T-helper 2 cell treated with Interferon-gamma antibody and Interleukin-4, amounts not matched to agents 5 μg/mL and 100 μg/mL, for 36 hours (primary cell): ENCODE data around the gene DYNC2LI1.
"Not testable (repeated sequence)": the region's sequence is repeated elsewhere in the genome, so short reads cannot be mapped to it uniquely, and the experiment has no call there.

Experiments
- DNase-seq: peaks from one replicate; pipeline ENCODE4 v3.0.0; 2021; ENCODE audit warnings: low spot score
- H3K27ac Mint-ChIP-seq: one replicate; pipeline ENCODE4 v1.8.0; 2021; ENCODE audit warnings: mild to moderate bottlenecking, mixed read lengths
- H3K27me3 Mint-ChIP-seq: one replicate; pipeline ENCODE4 v1.8.0; 2021; ENCODE audit warnings: low read depth, mixed read lengths
- H3K36me3 Mint-ChIP-seq: one replicate; pipeline ENCODE4 v1.8.0; 2021; ENCODE audit warnings: low read depth, mixed read lengths
- H3K4me1 Mint-ChIP-seq: one replicate; pipeline ENCODE4 v1.8.0; 2021; ENCODE audit warnings: low read depth, mixed read lengths
- H3K4me3 Mint-ChIP-seq: one replicate; pipeline ENCODE4 v1.8.0; 2022; ENCODE audit warnings: mild to moderate bottlenecking, moderate library complexity, mixed read lengths
- H3K9me3 Mint-ChIP-seq: one replicate; pipeline ENCODE4 v1.8.0; 2021; ENCODE audit warnings: mixed read lengths

DYNC2LI1 gene

GRCh38 chr2:43773876-43774613, at the start of gene DYNC2LI1:
DYNC2LI1 (plus strand) TSS chr2:43774039; CDS start chr2:43774139, 100 bp downstream.
- Mint-ChIP-seq H3K27me3 (no peaks in the 10 kb centered on the region), H3K4me1 (peaks cover 20% of the 10 kb centered on the region), H3K9me3 (no peaks in the 10 kb centered on the region), H3K27ac (peak within 1 kb of the TSS; percentile 90), H3K36me3 (no peaks in the 10 kb centered on the region), H3K4me3 (peak within 1 kb of the TSS; percentile 96)
- peak; percentile 86 for DNase-seq

GRCh38 chr2:43724728-43725526, 48.9 kb upstream of the DYNC2LI1 start:
- H3K36me3 Mint-ChIP-seq = no peaks in the 10 kb centered on the region
- no peak overlapping the region for H3K4me3 Mint-ChIP-seq
- no peaks in the 10 kb centered on the region for H3K27me3 Mint-ChIP-seq
- H3K4me1 Mint-ChIP-seq = peaks cover 2% of the 10 kb centered on the region
- no peaks in the 10 kb centered on the region for H3K9me3 Mint-ChIP-seq
- DNase-seq = no peak
- H3K27ac Mint-ChIP-seq = no peak overlapping the region

- peaks cover 2% of the 10 kb centered on the region for H3K4me1 Mint-ChIP-seq
- no peaks in the 10 kb centered on the region for H3K36me3 Mint-ChIP-seq
- DNase-seq = no peak
- H3K27me3 Mint-ChIP-seq = no peaks in the 10 kb centered on the region
- no peak overlapping the region for H3K4me3 Mint-ChIP-seq
- no peak overlapping the region for H3K27ac Mint-ChIP-seq
- H3K9me3 Mint-ChIP-seq = no peaks in the 10 kb centered on the region
These were observed 48.1 kb upstream of the DYNC2LI1 start for GRCh38 chr2:43725711-43726246.

GRCh38 chr2:43726961-43727633, 46.7 kb upstream of the DYNC2LI1 start:
- DNase-seq, H3K27ac Mint-ChIP-seq, H3K36me3 Mint-ChIP-seq, H3K4me3 Mint-ChIP-seq, H3K9me3 Mint-ChIP-seq, H3K4me1 Mint-ChIP-seq, H3K27me3 Mint-ChIP-seq: not testable (repeated sequence)

- DNase-seq = no peak
- peaks cover 2% of the 10 kb centered on the region for H3K4me1 Mint-ChIP-seq
- H3K4me3 Mint-ChIP-seq = no peak overlapping the region
- H3K27me3 Mint-ChIP-seq = no peaks in the 10 kb centered on the region
- H3K36me3 Mint-ChIP-seq = peaks cover 4% of the 10 kb centered on the region
- H3K9me3 Mint-ChIP-seq = no peaks in the 10 kb centered on the region
- H3K27ac Mint-ChIP-seq = no peak overlapping the region
These were observed 46.2 kb upstream of the DYNC2LI1 start for GRCh38 chr2:43727634-43728014.

- H3K36me3 Mint-ChIP-seq = peaks cover 8% of the 10 kb centered on the region
- no peaks in the 10 kb centered on the region for H3K9me3 Mint-ChIP-seq
- no peaks in the 10 kb centered on the region for H3K27me3 Mint-ChIP-seq
- no peak overlapping the region for H3K27ac Mint-ChIP-seq
- DNase-seq = no peak
- H3K4me3 Mint-ChIP-seq = no peak overlapping the region
- no peaks in the 10 kb centered on the region for H3K4me1 Mint-ChIP-seq
These were observed 44.2 kb upstream of the DYNC2LI1 start for GRCh38 chr2:43729491-43730174.

GRCh38 chr2:43731211-43731610, 42.6 kb upstream of the DYNC2LI1 start:
- H3K27me3 Mint-ChIP-seq = no peaks in the 10 kb centered on the region
- no peaks in the 10 kb centered on the region for H3K9me3 Mint-ChIP-seq
- no peak for DNase-seq
- no peaks in the 10 kb centered on the region for H3K4me1 Mint-ChIP-seq
- H3K4me3 Mint-ChIP-seq = no peak overlapping the region
- H3K27ac Mint-ChIP-seq = no peak overlapping the region
- peaks cover 8% of the 10 kb centered on the region for H3K36me3 Mint-ChIP-seq

- Mint-ChIP-seq H3K27me3 (no peaks in the 10 kb centered on the region), H3K4me1 (peaks cover 1% of the 10 kb centered on the region), H3K9me3 (no peaks in the 10 kb centered on the region), H3K36me3 (peaks cover 6% of the 10 kb centered on the region), H3K4me3 (no peak overlapping the region), H3K27ac (no peak overlapping the region)
- DNase-seq = no peak
These were observed 37.2 kb upstream of the DYNC2LI1 start for GRCh38 chr2:43736637-43737036.

GRCh38 chr2:43737097-43737854, 36.6 kb upstream of the DYNC2LI1 start:
- Mint-ChIP-seq H3K9me3 (no peaks in the 10 kb centered on the region), H3K4me3 (no peak overlapping the region), H3K36me3 (peaks cover 6% of the 10 kb centered on the region), H3K4me1 (peaks cover 1% of the 10 kb centered on the region), H3K27ac (no peak overlapping the region), H3K27me3 (no peaks in the 10 kb centered on the region)
- DNase-seq = peak; percentile 14

- H3K4me1 Mint-ChIP-seq = peaks cover 1% of the 10 kb centered on the region
- H3K9me3 Mint-ChIP-seq = no peaks in the 10 kb centered on the region
- H3K4me3 Mint-ChIP-seq = no peak overlapping the region
- H3K27ac Mint-ChIP-seq = no peak overlapping the region
- no peaks in the 10 kb centered on the region for H3K27me3 Mint-ChIP-seq
- peaks cover 4% of the 10 kb centered on the region for H3K36me3 Mint-ChIP-seq
- no peak for DNase-seq
These were observed 36.0 kb upstream of the DYNC2LI1 start for GRCh38 chr2:43737855-43738254.

- no peak overlapping the region for H3K27ac Mint-ChIP-seq
- DNase-seq = no peak
These were observed 35.6 kb upstream of the DYNC2LI1 start for GRCh38 chr2:43738257-43738656.

GRCh38 chr2:43743706-43744105, 30.1 kb upstream of the DYNC2LI1 start:
- no peak for DNase-seq
- Mint-ChIP-seq H3K27me3 (no peaks in the 10 kb centered on the region), H3K27ac (no peak overlapping the region), H3K4me3 (no peak overlapping the region), H3K4me1 (peaks cover 1% of the 10 kb centered on the region), H3K36me3 (peaks cover 2% of the 10 kb centered on the region), H3K9me3 (no peaks in the 10 kb centered on the region)

More at GRCh38 chr2:43738257-43738656, 35.6 kb upstream of the DYNC2LI1 start:
- Mint-ChIP-seq H3K27me3 (no peaks in the 10 kb centered on the region), H3K9me3 (no peaks in the 10 kb centered on the region), H3K36me3 (peaks cover 4% of the 10 kb centered on the region), H3K4me3 (no peak overlapping the region), H3K4me1 (peaks cover 1% of the 10 kb centered on the region)

- no peak overlapping the region for H3K4me3 Mint-ChIP-seq
- no peak overlapping the region for H3K27ac Mint-ChIP-seq
- DNase-seq = no peak
- no peaks in the 10 kb centered on the region for H3K27me3 Mint-ChIP-seq
- no peaks in the 10 kb centered on the region for H3K4me1 Mint-ChIP-seq
- no peaks in the 10 kb centered on the region for H3K9me3 Mint-ChIP-seq
- H3K36me3 Mint-ChIP-seq = peaks cover 2% of the 10 kb centered on the region
These were observed 28.4 kb upstream of the DYNC2LI1 start for GRCh38 chr2:43745457-43745856.
